Measurements from ENCODE around the gene KCND2. TPM values are rescaled to one million over a fixed set of nuclear protein-coding genes. Genes with fewer than 3 reads are reported as not detected.

The KCND2 gene
- total and polyA plus RNA-seq, 7 donors, result under 0.01 to 3.3 (median 1.3) TPM; not detected in 1

DNA sequence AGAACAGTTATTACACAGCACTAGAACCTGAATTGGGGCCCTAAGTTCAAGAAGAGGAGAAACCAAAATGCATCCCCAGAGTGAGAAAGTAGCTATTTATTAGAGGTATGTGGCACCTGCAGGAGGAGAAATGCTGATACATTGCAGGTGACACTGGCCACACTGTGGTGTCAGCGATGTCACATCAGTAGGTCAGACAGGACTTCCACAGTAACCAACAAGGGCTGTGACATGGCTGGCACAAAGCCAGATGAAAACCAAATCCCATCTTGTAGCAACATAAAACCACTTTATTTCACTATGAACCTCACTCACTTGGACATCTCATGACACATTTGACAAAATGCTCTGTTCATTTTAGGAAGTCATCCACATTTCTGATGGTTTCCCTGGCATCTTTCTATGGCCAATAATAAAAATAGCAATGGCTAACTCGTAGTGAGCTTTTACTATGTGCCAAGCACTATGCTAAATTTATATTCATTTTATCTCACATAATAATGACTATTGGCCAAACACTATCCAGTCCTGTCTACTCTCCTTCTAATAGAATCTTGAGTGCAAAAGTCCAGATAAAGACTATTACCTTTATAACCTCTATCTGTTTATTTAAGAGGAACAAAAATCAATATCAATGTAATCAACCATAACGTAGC is 430.7 kb downstream of the KCND2 start:
- intact Hi-C loops (cut with DNase I), result no loop called here
- 41 to 70% methylated on average over 3 of the region's 3 CpGs for WGBS, 2 donors

GRCh38 chr7:120709252-120709971 is 436.4 kb downstream of the KCND2 start:
- WGBS, 2 donors, result 32 to 67% methylated on average over 1 of the region's 1 CpG
- no peaks in the 10 kb centered on the region for H3K27me3 ChIP-seq
- intact Hi-C loops (cut with DNase I), result no loop called here

More for the DNA sequence above, 430.7 kb downstream of the KCND2 start:
- Histone ChIP-seq H3K9me3 (no peaks in the 10 kb centered on the region), H3K27ac (no peak overlapping the region), H3K4me3 (no peak overlapping the region), H3K4me1 (no peaks in the 10 kb centered on the region), H3K36me3 (no peaks in the 10 kb centered on the region), H3K27me3 (no peaks in the 10 kb centered on the region)
- DNase-seq, result no peak
- TF ChIP-seq CTCF (IDR thresholded peaks at IDR 0.05) (no peak), POLR2A (IDR thresholded peaks at IDR 0.05) (no peak), POLR2AphosphoS5 (IDR thresholded peaks at IDR 0.05) (no peak), EP300 (IDR thresholded peaks at IDR 0.05) (no peak)

GRCh38 chr7:120709972-120710320 is 437.0 kb downstream of the KCND2 start:
- intact Hi-C loops (cut with DNase I), result no loop called here
- TF ChIP-seq POLR2AphosphoS5 (IDR thresholded peaks at IDR 0.05) (no peak), CTCF (IDR thresholded peaks at IDR 0.05) (no peak), POLR2A (IDR thresholded peaks at IDR 0.05) (no peak)
- WGBS, 2 donors, result 40 to 63% methylated on average over 1 of the region's 1 CpG
- no peaks in the 10 kb centered on the region for H3K27me3 ChIP-seq
- no peaks in the 10 kb centered on the region for H3K4me1 ChIP-seq
- H3K9me3 ChIP-seq, result no peaks in the 10 kb centered on the region
- H3K4me3 ChIP-seq, result no peak overlapping the region
- H3K36me3 ChIP-seq, result no peaks in the 10 kb centered on the region
- no peak overlapping the region for H3K27ac ChIP-seq
- no peak for DNase-seq

More at GRCh38 chr7:120709252-120709971, 436.4 kb downstream of the KCND2 start:
- Histone ChIP-seq H3K4me3 (no peak overlapping the region), H3K27ac (no peak overlapping the region), H3K9me3 (no peaks in the 10 kb centered on the region), H3K4me1 (no peaks in the 10 kb centered on the region), H3K36me3 (no peaks in the 10 kb centered on the region)
- DNase-seq, result no peak
- TF ChIP-seq CTCF (IDR thresholded peaks at IDR 0.05), result no peak

- Histone ChIP-seq H3K36me3 (no peaks in the 10 kb centered on the region), H3K27me3 (no peaks in the 10 kb centered on the region), H3K27ac (no peak overlapping the region), H3K9me3 (no peaks in the 10 kb centered on the region), H3K4me3 (no peak overlapping the region), H3K4me1 (no peaks in the 10 kb centered on the region)
- WGBS, 2 donors, result 75 to 85% methylated on average over 3 of the region's 3 CpGs
- intact Hi-C loops (cut with DNase I), result no loop called here
- no peak for DNase-seq
- TF ChIP-seq CTCF (IDR thresholded peaks at IDR 0.05), result no peak
Observed at GRCh38 chr7:120714945-120715344, 442.0 kb downstream of the KCND2 start.

DNA sequence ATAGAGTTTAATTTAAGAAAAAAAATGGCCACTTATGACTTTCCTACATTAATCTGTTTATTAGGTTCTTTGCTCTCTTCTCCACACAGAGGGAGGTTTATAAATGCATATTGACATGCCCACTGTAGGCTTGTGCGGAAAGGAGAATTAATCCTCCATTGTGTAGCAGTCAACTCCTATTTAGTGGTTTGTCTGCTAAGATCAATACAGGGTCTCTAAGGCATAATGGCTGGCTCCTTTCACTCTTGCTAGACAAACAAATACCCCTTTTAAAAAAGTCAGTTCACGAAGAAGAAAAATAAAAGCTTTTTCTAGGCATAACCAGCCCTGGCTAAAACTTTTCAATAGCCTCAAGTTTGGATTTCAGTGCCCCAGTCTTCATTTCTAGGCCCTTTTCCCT is 443.3 kb downstream of the KCND2 start:
- WGBS, 2 donors, result 59 to 72% methylated on average over 2 of the region's 2 CpGs
- intact Hi-C loops (cut with DNase I), result no loop called here
- no peak for DNase-seq
- Histone ChIP-seq H3K27ac (no peak overlapping the region), H3K4me3 (no peak overlapping the region), H3K27me3 (no peaks in the 10 kb centered on the region), H3K4me1 (no peaks in the 10 kb centered on the region), H3K9me3 (no peaks in the 10 kb centered on the region), H3K36me3 (no peaks in the 10 kb centered on the region)
- no peak for TF ChIP-seq POLR2A (IDR thresholded peaks at IDR 0.05)
- no peak for TF ChIP-seq POLR2AphosphoS5 (IDR thresholded peaks at IDR 0.05)
- TF ChIP-seq CTCF (IDR thresholded peaks at IDR 0.05), result no peak
- no peak for TF ChIP-seq EP300 (IDR thresholded peaks at IDR 0.05)
